Brain microvascular endothelial cell (primary cell): ENCODE measurements around the gene CCDC146.
"Not testable (repeated sequence)": the region's sequence is repeated elsewhere in the genome, so short reads cannot be mapped to it uniquely, and the experiment has no call there.

ENCODE experiments used
- DNase-seq: peaks from one replicate; pipeline ENCODE4 v3.0.0-alpha.2; 2020
- H3K27ac ChIP-seq: fragments of 250-450 bp; sonication (Bioruptor Pico); 2 replicates; pipeline ENCODE4 v1.5.1; 2020; ENCODE audit warnings: mild to moderate bottlenecking, moderate library complexity
- H3K27me3 ChIP-seq: fragments of 250-450 bp; sonication (Bioruptor Pico); replicated peaks from 2 replicates; pipeline ENCODE4 v1.5.1; 2020; ENCODE audit warnings: mild to moderate bottlenecking
- H3K36me3 ChIP-seq: fragments of 250-450 bp; sonication (Bioruptor Pico); replicated peaks from 2 replicates; pipeline ENCODE4 v1.5.1; 2020; ENCODE audit warnings: mild to moderate bottlenecking
- H3K4me3 ChIP-seq: 2 replicates; pipeline ENCODE4 v1.5.1; 2011; ENCODE audit warnings: low read depth, mild to moderate bottlenecking, control low read depth, low read length, moderate library complexity
- in situ Hi-C: cut with HindIII; loops from 2 replicates; pipeline ENCODE4 v1.10.0; 2017; ENCODE audit warnings: low sequenced_read_pairs, low pct_ligation_motif_present

Gene CCDC146

GRCh38 chr7:77108362-77108761, 14.1 kb upstream of the CCDC146 start:
- in situ Hi-C loops, H3K4me3 ChIP-seq, H3K27ac ChIP-seq, DNase-seq, H3K27me3 ChIP-seq, H3K36me3 ChIP-seq: not testable (repeated sequence)

- in situ Hi-C loops, DNase-seq, H3K36me3 ChIP-seq, H3K27ac ChIP-seq, H3K4me3 ChIP-seq, H3K27me3 ChIP-seq: not testable (repeated sequence)
These were observed 9.6 kb upstream of the CCDC146 start for GRCh38 chr7:77112719-77113306.

GRCh38 chr7:77125486-77125885, 3.1 kb downstream of the CCDC146 start:
- H3K27ac ChIP-seq, H3K36me3 ChIP-seq, in situ Hi-C loops: not testable (repeated sequence)

GRCh38 chr7:77127009-77127408, 4.6 kb downstream of the CCDC146 start:
- DNase-seq, in situ Hi-C loops, H3K27ac ChIP-seq, H3K36me3 ChIP-seq, H3K27me3 ChIP-seq, H3K4me3 ChIP-seq: not testable (repeated sequence)

More at GRCh38 chr7:77125486-77125885, 3.1 kb downstream of the CCDC146 start:
- not testable (repeated sequence) for DNase-seq, H3K4me3 ChIP-seq, H3K27me3 ChIP-seq

- H3K36me3 ChIP-seq, DNase-seq, H3K27ac ChIP-seq, H3K4me3 ChIP-seq, H3K27me3 ChIP-seq, in situ Hi-C loops: not testable (repeated sequence)
These were observed 6.4 kb downstream of the CCDC146 start for GRCh38 chr7:77128582-77129410.

GRCh38 chr7:77131781-77132180, 9.4 kb downstream of the CCDC146 start:
- DNase-seq, H3K36me3 ChIP-seq, H3K27me3 ChIP-seq, in situ Hi-C loops, H3K4me3 ChIP-seq, H3K27ac ChIP-seq: not testable (repeated sequence)

- H3K36me3 ChIP-seq, H3K27ac ChIP-seq, in situ Hi-C loops, H3K4me3 ChIP-seq, DNase-seq, H3K27me3 ChIP-seq: not testable (repeated sequence)
These were observed 16.3 kb downstream of the CCDC146 start for GRCh38 chr7:77138668-77139067.

GRCh38 chr7:77140291-77140690, 17.9 kb downstream of the CCDC146 start:
- in situ Hi-C loops, DNase-seq, H3K27me3 ChIP-seq, H3K27ac ChIP-seq, H3K4me3 ChIP-seq, H3K36me3 ChIP-seq: not testable (repeated sequence)

- H3K27ac ChIP-seq, DNase-seq, H3K4me3 ChIP-seq, H3K36me3 ChIP-seq, H3K27me3 ChIP-seq, in situ Hi-C loops: not testable (repeated sequence)
These were observed 29.8 kb downstream of the CCDC146 start for GRCh38 chr7:77152232-77152631.

GRCh38 chr7:77154917-77155464, 32.6 kb downstream of the CCDC146 start:
- in situ Hi-C loops, H3K27ac ChIP-seq, H3K4me3 ChIP-seq, DNase-seq, H3K36me3 ChIP-seq, H3K27me3 ChIP-seq: not testable (repeated sequence)

- in situ Hi-C loops, H3K27ac ChIP-seq, H3K27me3 ChIP-seq, H3K36me3 ChIP-seq, H3K4me3 ChIP-seq, DNase-seq: not testable (repeated sequence)
These were observed 33.4 kb downstream of the CCDC146 start for GRCh38 chr7:77155601-77156377.

- in situ Hi-C loops, H3K36me3 ChIP-seq, H3K27me3 ChIP-seq, H3K4me3 ChIP-seq, DNase-seq, H3K27ac ChIP-seq: not testable (repeated sequence)
These were observed 34.6 kb downstream of the CCDC146 start for GRCh38 chr7:77157034-77157433.
